ENCODE results near the gene DDAH2. TPM values are rescaled to one million over a fixed set of nuclear protein-coding genes. Genes with fewer than 3 reads are reported as not detected.

The DDAH2 gene
- total and polyA plus RNA-seq, 12 donors: 35.2 to 117 (median 54.2) TPM

DNA sequence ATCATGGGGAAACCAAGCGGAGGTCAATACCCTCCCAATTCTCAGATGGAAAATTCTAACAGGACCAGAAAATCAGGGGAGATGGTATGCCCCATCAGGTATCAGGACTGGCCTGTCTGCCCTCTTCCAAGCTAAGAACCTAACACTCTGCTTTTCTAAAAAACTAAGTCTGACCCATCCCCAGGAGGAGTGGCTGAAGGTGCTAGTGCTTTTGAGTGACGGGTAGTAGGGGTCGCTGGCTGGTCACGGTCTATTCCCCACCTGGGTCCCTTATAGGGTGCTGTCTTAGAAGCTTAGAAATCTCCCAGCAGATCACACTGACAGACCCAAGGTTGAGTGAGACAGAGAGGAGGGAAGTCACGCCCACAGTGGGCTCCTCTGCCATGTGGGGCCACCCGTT, 35.6 kb downstream of the DDAH2 start:
- no peak overlapping the region for H3K27ac ChIP-seq
- TF ChIP-seq, protein P1, sequence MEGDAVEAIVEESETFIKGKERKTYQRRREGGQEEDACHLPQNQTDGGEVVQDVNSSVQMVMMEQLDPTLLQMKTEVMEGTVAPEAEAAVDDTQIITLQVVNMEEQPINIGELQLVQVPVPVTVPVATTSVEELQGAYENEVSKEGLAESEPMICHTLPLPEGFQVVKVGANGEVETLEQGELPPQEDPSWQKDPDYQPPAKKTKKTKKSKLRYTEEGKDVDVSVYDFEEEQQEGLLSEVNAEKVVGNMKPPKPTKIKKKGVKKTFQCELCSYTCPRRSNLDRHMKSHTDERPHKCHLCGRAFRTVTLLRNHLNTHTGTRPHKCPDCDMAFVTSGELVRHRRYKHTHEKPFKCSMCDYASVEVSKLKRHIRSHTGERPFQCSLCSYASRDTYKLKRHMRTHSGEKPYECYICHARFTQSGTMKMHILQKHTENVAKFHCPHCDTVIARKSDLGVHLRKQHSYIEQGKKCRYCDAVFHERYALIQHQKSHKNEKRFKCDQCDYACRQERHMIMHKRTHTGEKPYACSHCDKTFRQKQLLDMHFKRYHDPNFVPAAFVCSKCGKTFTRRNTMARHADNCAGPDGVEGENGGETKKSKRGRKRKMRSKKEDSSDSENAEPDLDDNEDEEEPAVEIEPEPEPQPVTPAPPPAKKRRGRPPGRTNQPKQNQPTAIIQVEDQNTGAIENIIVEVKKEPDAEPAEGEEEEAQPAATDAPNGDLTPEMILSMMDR (IDR thresholded peaks at IDR 0.05): no peak
- H3K4me3 ChIP-seq: no peak overlapping the region
- H3K9me3 ChIP-seq: no peaks in the 10 kb centered on the region
- intact Hi-C loops (cut with DNase I): no loop called here
- DNase-seq (no peak), ATAC-seq (no peak)
- WGBS, 2 donors: 91 to 92% methylated on average over 6 of the region's 6 CpGs
- no peaks in the 10 kb centered on the region for H3K27me3 ChIP-seq
- peaks cover 0 to 100% (median 70%) of the 10 kb centered on the region in 9 donors for H3K36me3 ChIP-seq
- H3K4me1 ChIP-seq: peaks cover 0 to 16% (median 0%) of the 10 kb centered on the region in 9 donors

DNA sequence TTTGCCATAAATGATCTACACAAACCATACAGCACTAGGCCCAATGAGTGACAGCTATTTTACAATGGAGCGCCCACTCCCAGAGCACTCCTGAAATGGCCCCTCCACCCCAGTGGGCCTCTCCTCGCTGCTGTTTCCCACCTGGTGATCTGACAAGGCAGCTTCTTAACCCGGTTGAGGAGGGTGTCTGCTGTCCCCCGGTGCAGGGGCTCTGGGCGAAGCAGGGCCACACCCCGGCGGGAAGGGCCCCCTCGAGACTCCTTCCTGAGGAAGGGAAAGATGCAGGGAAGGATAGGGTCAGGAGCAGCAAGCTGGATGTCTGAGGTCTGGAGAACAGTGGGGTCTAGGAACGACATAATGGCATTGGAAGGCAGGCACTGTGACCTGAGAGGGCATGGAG, 36.2 kb downstream of the DDAH2 start:
- ATAC-seq: no peak
- Histone ChIP-seq H3K27ac (no peak overlapping the region), H3K4me1 (peaks cover 0 to 10% (median 0%) of the 10 kb centered on the region in 9 donors), H3K36me3 (peaks cover 0 to 100% (median 74%) of the 10 kb centered on the region in 9 donors), H3K27me3 (no peaks in the 10 kb centered on the region), H3K9me3 (no peaks in the 10 kb centered on the region), H3K4me3 (no peak overlapping the region)
- TF ChIP-seq, protein P1 (IDR thresholded peaks at IDR 0.05): no peak
- DNase-seq: no peak
- intact Hi-C loops (cut with DNase I): no loop called here
- WGBS, 2 donors: 83 to 86% methylated on average over 9 of the region's 9 CpGs

DNA sequence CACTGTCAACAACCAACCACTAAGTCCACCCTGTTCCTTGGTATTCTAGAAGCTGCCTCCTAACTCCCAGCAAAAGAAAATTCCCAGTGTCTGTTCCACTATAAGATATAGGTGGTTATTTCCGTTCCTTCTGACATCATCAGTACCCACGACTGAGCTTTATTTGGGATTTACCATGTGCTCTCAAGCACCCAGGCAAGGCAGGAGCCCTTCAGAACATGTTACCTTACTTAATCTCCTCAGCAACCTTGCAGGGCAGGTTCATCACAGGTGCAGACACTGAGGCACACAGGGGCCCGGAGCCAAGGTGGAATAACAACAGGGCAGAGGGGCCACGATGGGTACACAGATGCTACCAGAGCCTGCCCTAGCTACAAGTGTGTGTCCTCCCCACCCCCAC, 36.7 kb downstream of the DDAH2 start:
- no peak for ATAC-seq
- no peak for DNase-seq
- 79 to 89% methylated on average over 4 of the region's 4 CpGs for WGBS, 2 donors
- Histone ChIP-seq H3K4me3 (no peak overlapping the region), H3K9me3 (no peaks in the 10 kb centered on the region), H3K27ac (no peak overlapping the region), H3K36me3 (peaks cover 1 to 100% (median 75%) of the 10 kb centered on the region in 9 donors), H3K4me1 (peaks cover 0 to 4% (median 0%) of the 10 kb centered on the region in 9 donors), H3K27me3 (no peaks in the 10 kb centered on the region)
- TF ChIP-seq, protein P1 (IDR thresholded peaks at IDR 0.05): no peak
- intact Hi-C loops (cut with DNase I): no loop called here

DNA sequence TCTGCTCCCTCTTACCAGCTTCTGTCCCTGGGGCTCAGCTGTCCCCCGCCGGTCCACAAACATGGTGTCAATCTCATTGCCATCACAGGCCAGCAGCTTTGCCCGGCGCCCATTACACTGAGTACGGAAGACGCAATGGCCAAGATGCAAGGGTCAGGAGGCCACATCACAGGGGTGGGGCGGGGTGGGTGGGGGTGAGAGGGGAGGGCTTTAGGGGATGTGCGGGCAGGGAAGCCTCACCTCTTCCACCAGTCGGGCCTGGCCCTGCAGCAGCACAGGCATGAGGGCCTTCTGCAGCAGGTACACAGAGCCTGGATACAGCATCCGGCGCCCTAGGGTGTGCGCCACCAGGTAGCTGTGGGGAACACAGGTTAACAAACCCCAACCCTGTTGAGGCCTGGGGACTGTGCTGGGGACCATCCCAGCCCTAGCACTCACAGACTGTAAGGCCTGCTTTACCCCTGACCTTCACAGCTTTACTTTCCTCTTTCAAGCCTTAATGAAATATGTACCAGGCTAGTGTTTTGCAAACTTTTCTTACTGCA, 37.5 kb downstream of the DDAH2 start:
- DNase-seq: no peak
- Histone ChIP-seq H3K36me3 (peaks cover 5 to 100% (median 79%) of the 10 kb centered on the region in 9 donors), H3K4me1 (peaks cover 0 to 4% (median 0%) of the 10 kb centered on the region in 9 donors), H3K27ac (no peak overlapping the region), H3K27me3 (no peaks in the 10 kb centered on the region), H3K9me3 (no peaks in the 10 kb centered on the region), H3K4me3 (no peak overlapping the region)
- intact Hi-C loops (cut with DNase I): no loop called here
- ATAC-seq: no peak
- TF ChIP-seq, protein P1 (IDR thresholded peaks at IDR 0.05): no peak
- 94 to 95% methylated on average over 12 of the region's 12 CpGs for WGBS, 2 donors

Data from heart right ventricle (tissue), 16 donors.